SIG-M5 (cell line): ENCODE results near the gene DISC1.

ENCODE experiments used
- DNase-seq: peaks from one replicate; lab custom pipeline; 2025; lab: John Stamatoyannopoulos, UW

Gene DISC1

DNA sequence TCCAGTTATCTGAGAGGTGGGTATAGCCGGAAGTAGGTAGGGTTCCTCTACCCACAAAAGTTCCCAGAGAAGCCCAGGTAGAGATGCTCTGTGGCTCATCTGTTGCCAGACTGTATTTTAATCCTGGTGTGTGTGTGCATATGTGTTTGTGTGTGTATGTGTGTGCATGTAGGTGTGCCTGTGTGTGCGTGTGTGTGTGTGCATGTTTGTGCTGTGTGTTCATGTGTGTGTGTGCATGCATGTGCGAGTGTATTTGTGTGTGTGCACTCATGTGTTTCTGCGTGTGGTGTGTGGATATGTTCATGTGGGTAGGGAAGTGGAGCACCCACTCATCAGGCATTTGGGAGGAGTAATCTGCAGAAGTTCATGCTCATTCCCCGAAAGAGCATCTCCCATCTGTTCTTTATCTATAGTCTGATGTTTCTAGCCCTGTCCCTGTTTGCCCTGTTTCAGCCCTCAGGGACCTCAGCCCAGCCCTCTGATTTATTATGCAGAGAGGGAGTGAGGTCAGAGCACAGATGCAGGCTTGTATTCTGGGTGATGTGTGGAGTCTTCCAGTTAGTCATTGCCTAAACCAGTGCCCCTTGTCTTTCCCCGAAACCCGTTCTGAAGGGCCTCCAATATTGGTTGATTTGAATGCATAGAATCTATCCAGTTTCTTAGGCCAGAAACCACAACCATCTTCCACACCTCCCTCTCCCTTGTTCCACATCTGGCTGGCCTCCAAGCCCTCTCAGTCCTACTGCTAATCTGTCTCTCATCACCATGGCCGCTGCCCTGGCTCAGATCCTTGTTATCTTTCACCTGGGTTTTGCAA, 69.1 kb downstream of the DISC1 start:
- no peak for DNase-seq

DNA sequence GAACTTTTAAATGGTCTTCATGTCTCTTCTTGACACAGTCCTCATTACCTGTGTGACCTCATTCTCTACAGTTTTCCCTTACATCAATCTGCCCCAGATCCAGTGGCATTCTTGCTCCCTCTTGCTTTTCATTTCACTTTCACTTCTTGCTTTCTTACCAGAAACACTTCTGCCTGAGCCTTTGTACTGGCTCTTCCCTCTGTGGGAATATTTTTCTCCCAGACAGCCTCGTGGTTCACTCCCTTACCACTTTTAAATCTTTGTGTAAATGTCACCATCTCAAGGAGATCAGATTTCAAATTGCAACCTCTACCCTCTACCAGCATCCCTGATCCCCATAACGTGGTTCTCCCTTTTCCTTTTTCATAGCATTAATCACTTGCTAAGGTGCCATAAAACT, 73.2 kb downstream of the DISC1 start:
- DNase-seq: no peak

DNA sequence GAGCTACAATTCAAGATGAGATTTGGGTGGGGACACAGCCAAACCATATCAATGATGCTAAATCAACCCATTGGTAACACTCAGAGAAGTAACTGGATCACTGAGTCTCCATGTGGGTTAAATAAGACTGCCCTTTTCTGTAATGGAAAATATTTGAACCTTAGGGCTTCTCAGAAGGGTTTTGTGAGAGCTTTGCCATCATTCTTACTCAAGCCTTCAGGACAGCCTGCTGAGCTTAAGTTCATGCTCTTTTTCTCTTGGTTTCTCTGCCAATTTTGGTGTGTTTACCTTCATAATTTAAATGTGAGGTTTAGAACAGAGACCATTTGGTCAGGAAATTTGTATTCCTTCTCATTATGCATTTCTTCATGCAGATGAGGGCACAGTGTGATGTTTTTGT, 74.7 kb downstream of the DISC1 start:
- DNase-seq: no peak

DNA sequence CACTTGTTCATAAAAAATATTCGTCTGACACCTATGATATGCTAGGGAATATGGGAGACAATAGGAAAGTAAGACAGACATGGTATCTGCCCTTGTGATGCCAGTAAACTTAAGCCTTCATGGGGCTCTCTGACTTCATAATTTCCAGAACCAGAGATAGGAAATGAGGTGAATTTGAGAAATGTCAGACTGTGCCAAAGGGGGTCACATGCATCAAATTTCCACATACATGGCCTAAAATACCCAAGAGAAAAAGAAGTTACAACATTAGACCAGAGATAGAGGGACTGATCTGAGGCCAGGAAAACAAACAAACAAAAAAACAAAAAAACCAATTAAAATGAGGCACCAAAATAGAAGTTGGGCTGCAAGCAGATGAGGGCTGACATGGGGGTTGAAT, 75.7 kb downstream of the DISC1 start:
- DNase-seq: no peak

DNA sequence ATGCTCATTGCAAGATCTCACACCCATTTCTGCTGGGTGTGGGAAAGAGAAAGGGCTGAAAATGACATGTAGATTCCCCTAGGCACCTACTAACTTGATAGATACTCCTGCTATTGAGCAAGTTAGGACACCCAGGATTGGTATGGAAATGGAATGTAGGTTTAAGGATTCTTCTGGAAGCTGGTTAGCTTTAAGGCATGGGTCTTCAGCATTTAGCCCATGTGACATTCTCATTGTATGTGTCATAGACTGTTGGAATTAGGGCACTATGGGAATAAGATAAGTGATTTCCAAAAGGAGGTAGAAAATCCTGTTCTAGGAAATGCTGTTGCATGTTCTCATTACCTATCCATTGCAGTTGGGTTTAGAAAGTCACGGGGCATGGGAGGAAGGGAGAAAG, 76.2 kb downstream of the DISC1 start:
- no peak for DNase-seq

DNA sequence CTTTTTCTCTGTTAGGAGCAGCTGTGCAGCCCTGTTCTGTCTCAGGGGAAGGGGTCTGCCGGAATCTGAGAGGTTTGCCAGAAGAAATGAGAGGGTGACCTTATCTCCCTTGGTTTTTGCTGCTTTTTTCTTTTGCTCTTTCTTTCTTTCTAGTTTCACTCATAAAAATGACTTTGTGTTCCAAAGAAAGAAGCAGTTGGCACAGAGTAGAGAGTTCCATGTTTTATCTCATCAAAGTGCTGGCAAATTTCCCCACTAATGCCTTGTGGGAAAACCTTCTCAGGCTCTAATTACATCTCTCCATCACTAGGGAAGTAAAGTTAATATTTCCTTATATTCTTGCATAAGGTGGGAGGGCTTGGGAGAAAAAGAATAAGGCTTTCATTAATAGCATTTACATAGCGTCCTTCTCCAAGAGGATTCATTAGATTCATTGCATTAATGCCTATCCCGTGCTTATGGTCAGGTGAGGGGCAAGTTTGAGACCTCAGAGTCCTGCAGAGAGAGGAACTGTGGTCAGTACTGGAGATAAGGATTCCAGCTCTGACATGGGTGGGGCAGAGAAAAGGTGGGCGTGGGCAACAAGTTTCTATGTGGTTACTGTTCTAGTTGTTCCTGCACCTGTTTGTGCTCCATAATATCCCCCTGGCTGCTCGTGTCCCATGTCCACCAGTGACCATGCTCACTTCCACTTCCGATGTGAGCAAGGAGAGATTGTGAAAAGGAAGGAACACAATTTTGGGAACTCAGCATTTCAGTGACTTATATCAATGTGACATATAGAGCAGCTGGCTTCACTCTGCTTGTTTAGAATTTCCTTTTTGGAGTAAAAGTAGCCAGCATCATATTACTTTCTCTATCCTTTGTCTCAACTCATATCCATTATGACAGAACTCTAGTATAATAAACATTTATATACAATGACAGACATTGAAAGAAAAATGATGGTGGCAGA, 79.5 kb downstream of the DISC1 start:
- no peak for DNase-seq

DNA sequence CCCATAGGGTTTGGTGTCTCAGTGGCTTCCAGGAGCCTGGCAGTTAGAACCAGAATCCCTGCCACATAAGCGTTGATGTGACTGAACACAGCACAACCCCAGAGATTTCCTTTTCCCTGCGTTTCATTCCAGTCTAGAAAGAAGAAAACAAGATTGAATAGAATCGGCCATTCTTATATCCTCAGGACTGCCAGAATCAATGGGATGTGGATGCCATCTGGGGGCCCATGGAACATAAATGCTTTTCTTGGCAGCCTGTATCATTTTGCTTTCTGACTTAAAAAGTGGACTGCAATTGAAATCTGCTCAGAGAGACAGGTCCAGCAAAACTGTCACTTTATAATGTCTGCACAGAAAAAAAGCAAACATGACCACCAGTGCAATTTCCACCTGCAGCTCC, 80.3 kb downstream of the DISC1 start:
- DNase-seq: no peak

DNA sequence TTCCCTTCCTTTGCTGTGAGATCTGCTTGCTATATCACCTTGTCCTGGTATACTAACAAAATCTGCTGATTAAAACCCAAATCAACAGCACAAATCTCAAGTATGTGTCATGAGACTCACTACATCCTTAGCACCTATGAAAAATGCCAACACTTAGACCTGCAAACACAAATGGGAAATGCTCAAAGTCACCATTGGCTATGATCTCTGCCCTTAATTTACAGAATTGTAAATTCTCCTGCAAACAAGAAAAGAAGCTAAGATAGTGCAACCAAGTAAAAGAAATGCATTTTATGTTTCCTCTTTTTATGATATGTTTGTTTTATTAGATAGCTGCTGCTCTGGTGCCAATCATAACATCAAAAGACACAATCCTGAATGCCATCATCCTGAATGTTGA, 80.8 kb downstream of the DISC1 start:
- no peak for DNase-seq

DNA sequence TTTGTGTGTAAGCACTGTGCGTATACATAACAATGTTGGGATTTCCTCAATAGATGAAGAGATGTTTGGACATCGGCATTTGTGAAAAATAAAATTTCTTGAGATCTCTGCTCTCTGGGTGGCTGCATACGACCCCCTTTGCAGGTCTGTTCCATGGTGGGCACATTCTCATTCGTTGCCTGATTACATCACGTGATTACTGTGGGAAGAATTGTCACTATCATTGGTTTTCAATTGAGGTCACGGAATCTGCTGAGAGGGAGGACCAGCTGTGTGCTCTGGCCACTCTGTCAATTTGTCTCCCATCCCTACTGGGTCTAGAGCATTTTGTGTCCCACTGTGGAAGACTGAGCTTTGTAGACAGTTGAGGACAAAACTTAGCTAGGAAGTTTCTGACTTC, 81.8 kb downstream of the DISC1 start:
- DNase-seq: no peak

DNA sequence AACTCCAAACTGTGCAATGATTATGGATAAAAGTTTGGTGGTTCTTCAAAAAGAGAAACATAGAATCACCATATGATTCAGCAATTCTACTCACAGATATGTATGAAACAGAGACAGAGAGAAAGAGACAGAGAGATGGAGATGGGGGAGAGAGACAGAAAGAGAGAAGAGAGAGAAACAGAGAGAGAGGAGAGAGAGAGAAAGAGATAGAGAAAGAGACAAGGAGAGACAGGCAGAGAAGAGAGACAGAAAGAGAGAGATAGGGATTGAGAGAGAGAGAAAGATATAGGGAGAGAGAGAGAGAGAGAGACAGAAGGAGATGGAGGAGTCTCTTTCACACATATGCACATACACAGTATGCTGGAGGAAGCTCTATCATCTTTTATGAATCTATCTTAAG, 87.8 kb downstream of the DISC1 start:
- no peak for DNase-seq

DNA sequence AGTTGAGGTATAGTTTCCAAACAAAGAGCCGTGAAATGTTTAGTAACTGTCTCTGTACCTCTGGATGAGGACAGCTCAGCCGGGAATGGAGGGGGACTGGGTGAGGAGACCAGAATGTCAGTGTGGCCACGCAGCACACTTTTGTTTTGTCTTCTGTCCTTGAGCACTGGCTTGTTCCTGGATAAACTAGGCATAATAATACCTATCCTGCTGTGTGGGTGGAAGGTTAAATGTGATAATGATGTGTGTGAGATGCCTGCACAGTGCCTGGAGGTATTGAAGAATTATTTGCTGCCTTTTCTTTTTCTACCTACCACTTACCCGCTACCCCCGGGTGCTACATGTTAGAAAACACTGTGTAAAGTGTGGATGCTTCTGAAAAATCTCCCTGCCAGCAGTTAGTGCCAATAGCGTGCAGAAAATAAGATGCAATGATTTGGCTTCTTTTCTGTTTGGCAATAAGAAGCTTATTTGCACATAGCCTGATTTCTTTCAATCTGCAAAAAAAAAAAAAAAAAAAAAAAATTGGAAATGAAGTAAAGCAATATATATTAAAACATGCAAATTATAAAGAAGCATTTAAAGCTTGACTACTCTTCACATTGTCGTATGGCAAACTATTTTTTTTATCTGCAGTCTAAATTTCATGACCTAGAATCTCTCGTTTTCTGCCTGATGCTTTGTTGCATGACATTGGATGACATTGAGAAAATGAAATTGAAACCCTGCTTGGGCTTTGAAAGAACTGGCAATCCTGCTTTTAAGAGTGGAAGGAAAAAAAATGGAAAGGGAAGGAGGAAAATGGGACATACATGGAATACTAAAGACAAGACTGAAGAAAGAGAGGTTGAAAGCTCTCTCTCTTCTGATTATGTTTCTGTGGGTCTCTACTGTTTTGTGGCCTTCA, 89.5 kb downstream of the DISC1 start:
- DNase-seq: no peak

DNA sequence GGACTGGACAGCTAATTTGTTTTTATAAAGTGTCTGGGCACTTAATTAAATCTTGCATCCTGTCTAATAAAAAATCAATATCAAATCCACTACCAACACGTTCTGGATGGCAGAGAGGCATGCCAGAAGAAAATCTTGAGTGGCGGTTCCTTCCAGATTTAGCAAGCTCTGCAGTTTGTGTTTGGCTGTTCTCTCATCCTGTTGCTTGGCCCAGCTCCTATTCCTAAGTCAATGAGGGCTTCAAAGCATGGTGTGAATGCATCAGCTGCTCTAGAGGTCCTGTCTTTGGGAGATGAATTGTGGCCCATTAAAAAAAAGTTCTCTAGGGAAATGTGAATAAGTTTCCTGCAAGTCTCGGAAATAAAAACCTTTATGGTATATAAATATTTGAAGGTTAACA, 90.3 kb downstream of the DISC1 start:
- no peak for DNase-seq

DNA sequence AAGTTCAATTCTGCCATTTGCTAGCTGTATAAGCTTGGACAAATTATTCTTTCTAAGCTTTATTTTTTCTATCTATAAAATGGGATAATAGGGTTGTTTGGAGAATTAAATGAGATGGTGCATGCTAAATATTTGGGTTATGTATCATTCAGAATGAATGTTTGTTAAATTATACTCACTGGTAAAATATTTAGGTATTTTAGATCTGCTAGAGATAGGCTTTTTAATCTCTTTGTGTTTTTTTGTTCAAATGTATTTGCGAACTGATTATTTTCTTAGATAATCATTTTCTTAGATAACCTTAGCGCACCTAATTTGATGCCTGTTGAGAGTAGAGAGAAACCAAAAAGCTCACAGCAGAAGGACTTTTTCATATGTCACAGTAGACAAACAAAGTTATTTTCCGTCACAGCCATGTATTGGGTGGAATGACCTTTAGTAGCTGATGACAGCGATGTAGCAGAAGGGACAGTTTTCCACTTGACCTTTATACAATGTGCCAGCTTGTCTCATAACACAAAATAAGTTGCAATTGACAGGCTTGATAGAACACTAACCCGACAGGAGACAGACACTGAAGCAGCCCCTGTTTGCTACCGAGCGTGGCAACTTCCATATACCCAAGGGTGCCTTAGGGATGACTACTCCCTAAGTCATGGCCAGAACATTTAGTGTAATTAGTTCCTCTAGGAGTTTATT, 93.0 kb downstream of the DISC1 start:
- no peak for DNase-seq

DNA sequence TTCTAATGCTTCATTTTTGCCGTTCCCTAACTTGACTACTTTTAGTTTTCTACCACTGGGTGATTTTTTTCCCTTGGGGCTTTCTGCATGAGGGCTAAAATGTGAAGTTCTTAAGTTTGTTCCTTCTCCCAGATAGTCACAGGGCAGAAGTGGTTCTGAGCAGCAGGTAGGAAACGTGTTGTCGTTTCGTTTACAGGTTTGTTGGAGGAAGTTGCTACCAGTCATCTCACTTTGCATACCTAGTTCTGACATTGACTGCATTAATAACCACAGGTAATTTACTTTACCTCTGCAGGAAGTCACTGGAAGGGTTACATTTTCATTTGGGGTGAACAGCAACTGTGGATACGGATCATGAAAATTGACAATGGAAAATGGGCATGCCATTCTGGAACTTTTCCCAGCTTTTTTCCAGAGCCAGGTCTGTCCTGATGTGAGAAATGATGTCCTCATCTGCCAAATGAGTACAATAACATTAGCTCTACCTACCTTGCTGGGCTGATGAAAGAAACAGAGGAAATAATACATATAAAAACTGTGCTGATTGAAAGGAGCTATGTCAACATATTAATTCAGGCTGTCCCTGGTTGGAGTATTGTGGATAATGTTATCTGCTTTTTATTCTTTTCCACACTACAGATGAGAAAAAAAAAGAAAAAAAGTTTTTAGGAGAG, 94.2 kb downstream of the DISC1 start:
- DNase-seq: no peak

DNA sequence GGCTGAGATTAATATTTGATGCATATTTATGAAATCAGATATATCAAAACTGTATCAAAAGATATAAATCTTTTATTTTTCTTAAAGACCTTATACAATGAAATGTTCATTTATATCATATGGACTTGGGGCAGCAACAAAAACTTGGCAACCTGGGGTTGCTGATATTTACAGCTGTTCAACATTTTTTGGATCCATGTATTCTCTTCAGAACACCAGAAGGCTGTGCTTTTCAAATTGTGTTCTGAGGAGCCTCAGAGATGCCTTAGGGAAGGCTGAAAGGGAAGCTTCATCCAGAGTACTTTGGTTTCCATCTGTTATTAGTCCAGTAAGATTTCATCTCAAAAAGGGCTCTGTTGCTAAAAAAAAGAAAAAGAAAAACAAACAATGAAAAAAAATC, 94.8 kb downstream of the DISC1 start:
- DNase-seq: no peak

DNA sequence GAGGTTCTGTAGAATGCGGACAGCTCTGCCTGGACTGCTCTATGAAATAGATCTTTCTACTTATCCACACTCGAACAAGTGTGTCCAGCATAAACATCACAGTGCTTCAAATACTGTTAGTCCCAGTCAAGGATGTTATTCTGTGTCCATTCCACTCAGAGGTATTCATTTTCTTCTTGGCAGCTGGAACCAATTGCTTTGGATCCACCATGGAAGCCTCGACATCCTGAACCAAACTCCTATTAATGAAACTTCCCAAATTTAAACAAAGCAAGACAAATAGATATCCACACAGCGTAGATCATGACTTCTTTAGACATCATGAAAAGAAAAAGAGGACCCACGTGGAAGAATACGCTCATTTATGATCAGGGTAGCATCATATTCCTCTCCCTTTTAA, 95.8 kb downstream of the DISC1 start:
- DNase-seq: no peak

DNA sequence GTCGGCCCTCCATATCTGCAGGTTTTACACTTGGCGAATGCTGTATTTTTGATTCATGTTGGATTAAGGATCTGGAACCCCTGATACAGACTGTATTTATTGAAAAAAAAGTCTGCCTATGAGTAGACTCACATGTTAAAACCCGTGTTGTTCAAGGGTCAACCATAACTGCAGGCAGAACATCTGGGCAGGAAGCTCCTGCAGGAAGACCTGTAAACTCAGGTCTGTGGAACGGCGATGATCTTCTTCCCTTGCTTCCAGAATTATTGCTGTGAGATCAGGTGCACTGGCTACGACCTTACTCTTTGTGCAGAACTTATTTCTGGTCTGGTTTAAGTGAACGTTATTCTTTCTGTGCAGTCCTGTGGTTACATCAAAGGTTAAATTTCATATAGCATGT, 96.6 kb downstream of the DISC1 start:
- DNase-seq: no peak

DNA sequence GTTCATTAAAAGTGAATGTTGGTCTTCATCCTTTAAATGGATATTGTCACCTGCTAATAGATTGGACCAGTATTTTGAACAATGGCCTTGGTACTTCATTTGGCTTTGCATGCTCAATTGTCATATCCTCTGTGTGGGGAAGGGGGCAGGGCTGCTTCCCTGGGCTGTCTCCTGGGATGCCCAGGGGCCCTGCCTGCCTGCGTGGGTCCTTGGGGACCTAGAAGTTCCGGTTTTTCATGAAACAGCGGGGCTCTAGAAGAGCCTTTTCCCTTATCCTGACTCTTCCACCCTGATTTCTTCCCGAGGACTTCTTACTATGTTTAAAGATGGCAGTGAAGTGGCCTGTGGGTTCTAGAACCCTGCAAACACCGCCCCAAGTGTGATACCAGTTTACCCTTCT, 97.5 kb downstream of the DISC1 start:
- no peak for DNase-seq

DNA sequence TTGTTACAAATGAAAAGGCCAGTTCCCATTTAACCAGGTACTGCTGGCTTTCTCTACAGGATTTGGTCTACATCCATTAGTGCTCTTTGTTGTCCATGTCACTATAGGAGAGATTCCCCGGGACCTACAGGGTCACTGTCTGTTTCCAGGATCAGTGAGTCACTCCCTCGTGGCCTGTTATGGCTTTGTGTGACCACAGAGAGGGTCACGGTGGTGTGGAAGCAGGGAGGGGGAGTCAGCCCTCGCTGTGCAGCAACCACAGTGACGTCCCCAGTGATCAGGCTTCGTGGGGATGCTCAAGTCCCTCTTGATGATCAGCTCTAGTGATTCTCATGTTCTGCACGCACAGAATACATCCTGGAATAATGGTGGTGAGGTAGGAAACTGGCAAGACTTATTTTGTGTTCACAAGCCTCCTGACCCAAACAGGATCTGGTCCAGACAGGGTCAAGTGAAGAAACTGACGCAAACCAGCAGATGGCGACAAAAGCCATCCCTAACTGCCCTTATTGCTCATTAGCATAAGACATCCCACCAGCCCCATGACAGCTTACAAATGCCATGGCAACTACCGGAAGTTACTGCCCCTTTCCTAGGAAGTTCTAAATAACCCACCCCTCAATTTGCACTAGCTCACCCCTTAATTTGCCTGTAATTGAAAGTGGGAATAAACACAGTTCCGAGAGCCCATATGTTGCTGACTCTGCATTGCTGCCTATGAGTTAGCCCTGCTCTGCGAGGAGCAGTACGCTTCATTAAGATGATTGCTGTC, 98.5 kb downstream of the DISC1 start:
- DNase-seq: no peak

DNA sequence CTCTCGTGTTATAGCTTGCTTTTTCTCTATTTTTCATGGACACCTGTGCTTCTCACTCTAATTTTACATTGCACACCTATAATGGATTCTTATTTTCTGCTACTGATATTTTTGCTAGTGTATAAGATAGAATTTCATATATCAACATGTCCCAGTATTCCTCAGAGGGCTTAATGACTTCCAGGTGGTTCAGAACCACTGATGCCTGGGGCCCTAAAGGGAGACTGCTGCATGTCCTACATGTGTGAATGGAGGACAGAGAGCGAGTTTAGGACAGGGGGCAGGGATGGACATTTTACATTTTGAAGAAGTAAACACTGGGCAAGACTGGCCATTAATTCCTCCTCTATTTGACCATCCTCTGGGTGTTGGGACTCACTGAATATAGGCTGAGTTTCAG, 100.6 kb downstream of the DISC1 start:
- no peak for DNase-seq
